ENCODE results near the gene BST1.

DNA sequence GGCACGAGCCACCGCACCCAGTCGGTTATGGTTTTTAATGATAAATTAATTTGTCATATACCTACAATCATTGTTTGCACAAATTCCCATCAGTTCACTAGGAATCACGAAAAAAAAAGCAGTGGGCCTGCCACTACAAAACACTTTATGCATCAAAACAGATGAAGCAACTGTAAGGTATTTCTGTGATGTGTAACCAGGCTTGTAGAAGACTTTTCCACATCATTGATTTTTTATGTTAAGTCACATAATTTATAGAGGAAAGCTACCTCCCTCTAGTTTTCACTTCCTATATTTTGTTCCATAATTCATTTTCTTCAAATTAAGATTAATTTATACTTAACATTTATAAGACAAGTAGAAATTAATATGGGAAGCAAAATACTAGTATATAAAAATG lies 27.9 kb upstream of the BST1 start:
- no peak for TF ChIP-seq YY1 (IDR thresholded peaks at IDR 0.05; ENCODE audit: low read depth)
- TF ChIP-seq EP300 (IDR thresholded peaks at IDR 0.05; ENCODE audit: borderline replicate concordance), result no peak
- TF ChIP-seq EGR1 (IDR thresholded peaks at IDR 0.05), result no peak
- TF ChIP-seq TAF1 (IDR thresholded peaks at IDR 0.05; ENCODE audit: low read depth), result no peak
- no peak for TF ChIP-seq CREB1 (IDR thresholded peaks at IDR 0.05; ENCODE audit: low read depth)
- TF ChIP-seq, protein P1, sequence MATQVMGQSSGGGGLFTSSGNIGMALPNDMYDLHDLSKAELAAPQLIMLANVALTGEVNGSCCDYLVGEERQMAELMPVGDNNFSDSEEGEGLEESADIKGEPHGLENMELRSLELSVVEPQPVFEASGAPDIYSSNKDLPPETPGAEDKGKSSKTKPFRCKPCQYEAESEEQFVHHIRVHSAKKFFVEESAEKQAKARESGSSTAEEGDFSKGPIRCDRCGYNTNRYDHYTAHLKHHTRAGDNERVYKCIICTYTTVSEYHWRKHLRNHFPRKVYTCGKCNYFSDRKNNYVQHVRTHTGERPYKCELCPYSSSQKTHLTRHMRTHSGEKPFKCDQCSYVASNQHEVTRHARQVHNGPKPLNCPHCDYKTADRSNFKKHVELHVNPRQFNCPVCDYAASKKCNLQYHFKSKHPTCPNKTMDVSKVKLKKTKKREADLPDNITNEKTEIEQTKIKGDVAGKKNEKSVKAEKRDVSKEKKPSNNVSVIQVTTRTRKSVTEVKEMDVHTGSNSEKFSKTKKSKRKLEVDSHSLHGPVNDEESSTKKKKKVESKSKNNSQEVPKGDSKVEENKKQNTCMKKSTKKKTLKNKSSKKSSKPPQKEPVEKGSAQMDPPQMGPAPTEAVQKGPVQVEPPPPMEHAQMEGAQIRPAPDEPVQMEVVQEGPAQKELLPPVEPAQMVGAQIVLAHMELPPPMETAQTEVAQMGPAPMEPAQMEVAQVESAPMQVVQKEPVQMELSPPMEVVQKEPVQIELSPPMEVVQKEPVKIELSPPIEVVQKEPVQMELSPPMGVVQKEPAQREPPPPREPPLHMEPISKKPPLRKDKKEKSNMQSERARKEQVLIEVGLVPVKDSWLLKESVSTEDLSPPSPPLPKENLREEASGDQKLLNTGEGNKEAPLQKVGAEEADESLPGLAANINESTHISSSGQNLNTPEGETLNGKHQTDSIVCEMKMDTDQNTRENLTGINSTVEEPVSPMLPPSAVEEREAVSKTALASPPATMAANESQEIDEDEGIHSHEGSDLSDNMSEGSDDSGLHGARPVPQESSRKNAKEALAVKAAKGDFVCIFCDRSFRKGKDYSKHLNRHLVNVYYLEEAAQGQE (IDR thresholded peaks at IDR 0.05; ENCODE audit: low read depth), result no peak
- TF ChIP-seq, protein P2, sequence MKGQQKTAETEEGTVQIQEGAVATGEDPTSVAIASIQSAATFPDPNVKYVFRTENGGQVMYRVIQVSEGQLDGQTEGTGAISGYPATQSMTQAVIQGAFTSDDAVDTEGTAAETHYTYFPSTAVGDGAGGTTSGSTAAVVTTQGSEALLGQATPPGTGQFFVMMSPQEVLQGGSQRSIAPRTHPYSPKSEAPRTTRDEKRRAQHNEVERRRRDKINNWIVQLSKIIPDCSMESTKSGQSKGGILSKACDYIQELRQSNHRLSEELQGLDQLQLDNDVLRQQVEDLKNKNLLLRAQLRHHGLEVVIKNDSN (IDR thresholded peaks at IDR 0.05), result no peak
